Activated effector memory CD4-positive, alpha-beta T cell treated with Interleukin-2 at 50 U/mL for 16 hours (primary cell): ENCODE measurements around the gene CCDC59.
"Not testable (repeated sequence)": the region's sequence is repeated elsewhere in the genome, so short reads cannot be mapped to it uniquely, and the experiment has no call there.

Experiments used
- DNase-seq: peaks from one replicate; pipeline ENCODE4 v3.0.0-alpha.2; 2020

Gene CCDC59

GRCh38 chr12:82358200-82359114 is at the start of gene CCDC59, which contains the start of gene METTL25:
TSS of gene CCDC59 (minus strand) at chr12:82358387. CDS start at chr12:82358376, 11 bp downstream.
TSS of gene METTL25 (plus strand) at chr12:82358529. CDS start at chr12:82358566, 37 bp downstream.
- DNase-seq = peak; percentile 97

- no peak for DNase-seq
Observed at GRCh38 chr12:82407481-82407880, 49.3 kb upstream of the CCDC59 start.

- no peak for DNase-seq
Observed at GRCh38 chr12:82406651-82407050, 48.5 kb upstream of the CCDC59 start.

GRCh38 chr12:82400819-82401218 is 42.6 kb upstream of the CCDC59 start:
- DNase-seq = no peak

GRCh38 chr12:82398879-82399278 is 40.7 kb upstream of the CCDC59 start:
- DNase-seq = no peak

GRCh38 chr12:82383930-82384552 is 25.9 kb upstream of the CCDC59 start:
- no peak for DNase-seq

GRCh38 chr12:82378997-82379396 is 20.8 kb upstream of the CCDC59 start:
- DNase-seq = no peak

- DNase-seq = no peak
Observed at GRCh38 chr12:82375201-82375600, 17.0 kb upstream of the CCDC59 start.

- no peak for DNase-seq
Observed at GRCh38 chr12:82366197-82366596, 8.0 kb upstream of the CCDC59 start.

- DNase-seq = no peak
Observed at GRCh38 chr12:82363990-82364389, 5.8 kb upstream of the CCDC59 start.

- no peak for DNase-seq
Observed at GRCh38 chr12:82361461-82361915, 3.3 kb upstream of the CCDC59 start.

GRCh38 chr12:82360834-82361233 is 2.6 kb upstream of the CCDC59 start:
- not testable (repeated sequence) for DNase-seq

- no peak for DNase-seq
Observed at GRCh38 chr12:82359115-82359478, 910 bp upstream of the CCDC59 start.

GRCh38 chr12:82357845-82358199 is 365 bp downstream of the CCDC59 start:
- DNase-seq = no peak

GRCh38 chr12:82357340-82357739 is 847 bp downstream of the CCDC59 start:
- no peak for DNase-seq

- DNase-seq = no peak
Observed at GRCh38 chr12:82351390-82351789, 6.8 kb downstream of the CCDC59 start.

GRCh38 chr12:82350161-82350560 is 8.0 kb downstream of the CCDC59 start:
- no peak for DNase-seq

GRCh38 chr12:82329508-82329907 is 28.7 kb downstream of the CCDC59 start:
- no peak for DNase-seq

GRCh38 chr12:82327861-82328260 is 30.3 kb downstream of the CCDC59 start:
- no peak for DNase-seq

GRCh38 chr12:82326905-82327503 is 31.2 kb downstream of the CCDC59 start:
- DNase-seq = no peak

GRCh38 chr12:82325540-82326336 is 32.4 kb downstream of the CCDC59 start:
- no peak for DNase-seq

GRCh38 chr12:82319276-82319675 is 38.9 kb downstream of the CCDC59 start:
- no peak for DNase-seq

GRCh38 chr12:82314406-82314892 is 43.7 kb downstream of the CCDC59 start:
- DNase-seq = no peak
